Activated naive CD4-positive, alpha-beta T cell treated with anti-CD3 and anti-CD28 coated beads for 36 hours (primary cell): ENCODE measurements around the gene DOP1B. TPM values are rescaled to one million over a fixed set of nuclear protein-coding genes. Genes with fewer than 3 reads are reported as not detected.
A peak's percentile ranks its signal among the peaks of the same experiment; 100 is the strongest.

Experiments
- CTCF ChIA-PET: fragments of 350-600 bp; sonication (Branson Sonifier 250); formaldehyde crosslinking; loops from one replicate; lab custom pipeline; 2021; ENCODE audit warnings: antibody characterized with exemption; lab: Charles Lee
- DNase-seq: peaks from one replicate; pipeline ENCODE4 v3.0.0-alpha.2; 2020
- H3K27ac Mint-ChIP-seq: one replicate; pipeline ENCODE4 v1.8.0; 2021; ENCODE audit warnings: mild to moderate bottlenecking, mixed read lengths
- H3K27me3 Mint-ChIP-seq: one replicate; pipeline ENCODE4 v1.8.0; 2021; ENCODE audit warnings: low read depth, mixed read lengths
- H3K36me3 Mint-ChIP-seq: one replicate; pipeline ENCODE4 v1.8.0; 2021; ENCODE audit warnings: low read depth, mixed read lengths
- H3K4me1 Mint-ChIP-seq: one replicate; pipeline ENCODE4 v1.8.0; 2021; ENCODE audit warnings: low read depth, mixed read lengths
- H3K4me3 Mint-ChIP-seq: one replicate; pipeline ENCODE4 v1.8.0; 2021; ENCODE audit warnings: mild to moderate bottlenecking, moderate library complexity, mixed read lengths
- H3K9me3 Mint-ChIP-seq: one replicate; pipeline ENCODE4 v1.8.0; 2021; ENCODE audit warnings: mixed read lengths
- intact Hi-C: fragments of 100-400 bp; cut with micrococcal nuclease; formaldehyde crosslinking; loops from one replicate; pipeline ENCODE4 v1.15.1; 2023
- total RNA-seq, 2 experiments: library from RNA; stranded (reverse); gene quantifications; one replicate each; pipeline ENCODE4 v1.2.3, GENCODE V29; 2021

Gene DOP1B
- 10 to 100 TPM; 16.4 to 19.6 TPM for total RNA-seq

- peak; percentile 40 for DNase-seq
- intact Hi-C loops: loop anchor here (1.0 kb wide), 8 partner anchors 16 to 833 kb away; partner anchors contain the start of genes CBR3, CHAF1B, MORC3 and SETD4
- Mint-ChIP-seq H3K4me3 (peak within 1 kb of the TSS; percentile 80), H3K27me3 (no peaks in the 10 kb centered on the region), H3K27ac (no peak within 1 kb of the TSS), H3K9me3 (no peaks in the 10 kb centered on the region), H3K36me3 (peaks cover 3% of the 10 kb centered on the region), H3K4me1 (peaks cover 13% of the 10 kb centered on the region)
- CTCF ChIA-PET: no interaction called here
Observed at GRCh38 chr21:36156815-36157670, at the start of gene DOP1B. Gene DOP1B, plus strand, starts transcription at chr21:36156824. Its CDS starts 7,910 bp downstream, at chr21:36164734.

DNA sequence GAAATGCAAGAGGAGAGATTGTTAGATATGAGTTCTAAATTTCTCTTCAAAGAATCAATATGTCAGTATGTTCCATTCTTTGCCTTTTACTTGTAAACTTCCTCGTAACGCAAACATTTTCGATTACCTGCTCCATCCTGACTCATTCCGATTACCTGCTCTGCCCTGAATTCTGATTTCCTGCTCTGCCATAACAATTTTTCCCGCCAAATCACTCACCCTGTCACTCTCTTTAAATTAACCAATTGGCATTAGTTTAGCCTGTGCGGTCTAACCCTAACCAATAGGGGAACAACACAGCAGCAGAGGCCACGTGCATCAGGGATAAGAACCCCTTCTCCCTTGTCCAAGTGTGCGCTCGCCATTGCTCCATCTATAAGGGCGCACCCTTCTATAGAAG lies 46.8 kb upstream of the DOP1B start:
- peaks cover 10% of the 10 kb centered on the region for H3K27me3 Mint-ChIP-seq
- intact Hi-C loops: no loop called here
- CTCF ChIA-PET: interaction anchor here (0.6 kb wide), 1 partner anchor 1416 kb away, joined by 4 read pairs; no protein-coding TSS in a partner anchor

DNA sequence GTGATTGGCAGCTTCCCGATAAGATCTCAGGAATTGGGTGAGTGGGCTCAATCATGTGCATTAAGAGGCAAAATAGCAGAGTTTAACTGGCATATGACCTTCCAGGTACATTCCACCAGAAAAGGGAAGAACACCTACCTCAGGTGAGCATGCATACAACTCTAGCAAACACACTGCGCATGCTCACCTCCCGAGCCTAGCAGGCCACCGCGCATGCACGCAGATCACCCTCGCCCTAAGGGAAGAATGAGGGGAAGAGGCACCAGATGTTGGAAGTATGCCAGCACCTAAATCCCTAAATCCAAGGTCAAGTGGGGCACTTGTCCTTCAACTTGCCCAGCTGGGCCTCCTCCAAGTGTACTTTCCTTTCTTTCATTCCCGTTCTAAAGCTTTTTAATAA lies 45.4 kb upstream of the DOP1B start:
- Mint-ChIP-seq H3K9me3 (no peaks in the 10 kb centered on the region), H3K4me1 (peaks cover 21% of the 10 kb centered on the region), H3K27me3 (no peaks in the 10 kb centered on the region), H3K27ac (no peak overlapping the region), H3K36me3 (no peaks in the 10 kb centered on the region), H3K4me3 (no peak overlapping the region)
- intact Hi-C loops: no loop called here
- DNase-seq: no peak
- CTCF ChIA-PET: interaction anchor here (0.9 to 2.2 kb wide), 5 partner anchors 15 to 178 kb away, joined by 3 to 6 read pairs (median 4); no protein-coding TSS in a partner anchor

More for the DNA sequence above, 46.8 kb upstream of the DOP1B start:
- DNase-seq: no peak
- no peak overlapping the region for H3K27ac Mint-ChIP-seq
- H3K4me1 Mint-ChIP-seq: peaks cover 21% of the 10 kb centered on the region
- no peaks in the 10 kb centered on the region for H3K36me3 Mint-ChIP-seq
- H3K4me3 Mint-ChIP-seq: no peak overlapping the region
- no peaks in the 10 kb centered on the region for H3K9me3 Mint-ChIP-seq

DNA sequence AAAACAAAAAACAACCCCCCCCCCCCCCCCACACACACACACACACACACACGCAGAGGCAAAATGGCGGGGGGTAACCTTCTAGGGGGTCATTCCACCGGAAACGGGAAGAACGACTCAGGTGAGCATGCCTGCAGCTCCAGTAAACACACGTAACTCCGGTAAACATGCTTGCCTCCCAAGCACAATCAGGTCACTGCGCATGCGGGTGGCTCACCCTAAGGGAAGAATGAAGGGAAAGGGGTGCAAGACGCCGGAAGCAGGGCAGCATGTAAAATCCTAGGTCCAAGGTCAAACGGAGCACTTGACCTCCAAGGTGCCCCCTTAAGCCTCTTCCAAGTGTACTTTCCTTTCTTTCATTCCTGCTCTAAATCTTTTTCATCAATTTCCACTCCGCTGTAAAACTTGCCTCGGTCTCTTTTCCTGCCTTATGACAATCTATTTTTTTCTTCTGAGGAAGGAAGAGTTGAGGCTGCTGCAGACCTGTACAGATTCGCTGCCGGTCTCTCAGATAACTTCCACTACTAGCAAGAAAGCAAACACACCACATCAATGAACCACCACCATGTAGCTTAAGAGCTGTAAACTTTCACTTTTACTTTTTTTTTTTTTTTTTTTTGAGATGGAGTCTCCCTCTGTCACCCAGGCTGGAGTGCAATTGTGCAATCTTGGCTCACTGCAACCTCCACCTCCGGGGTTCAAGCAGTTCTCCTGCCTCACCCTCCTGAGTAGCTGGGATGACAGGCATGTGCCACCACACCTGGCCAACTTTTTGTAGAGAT lies 42.8 kb upstream of the DOP1B start:
- peak; percentile 33 for DNase-seq
- CTCF ChIA-PET: interaction anchor here (0.6 to 2.1 kb wide), 20 partner anchors 10 to 1558 kb away, joined by 3 to 14 read pairs (median 4); partner anchors contain the start of gene SETD4
- intact Hi-C loops: no loop called here
- peak overlapping the region; percentile 51 for H3K27ac Mint-ChIP-seq
- H3K9me3 Mint-ChIP-seq: no peaks in the 10 kb centered on the region
- H3K4me1 Mint-ChIP-seq: peaks cover 21% of the 10 kb centered on the region
- H3K27me3 Mint-ChIP-seq: no peaks in the 10 kb centered on the region
- peak overlapping the region; percentile 76 for H3K4me3 Mint-ChIP-seq
- no peaks in the 10 kb centered on the region for H3K36me3 Mint-ChIP-seq

DNA sequence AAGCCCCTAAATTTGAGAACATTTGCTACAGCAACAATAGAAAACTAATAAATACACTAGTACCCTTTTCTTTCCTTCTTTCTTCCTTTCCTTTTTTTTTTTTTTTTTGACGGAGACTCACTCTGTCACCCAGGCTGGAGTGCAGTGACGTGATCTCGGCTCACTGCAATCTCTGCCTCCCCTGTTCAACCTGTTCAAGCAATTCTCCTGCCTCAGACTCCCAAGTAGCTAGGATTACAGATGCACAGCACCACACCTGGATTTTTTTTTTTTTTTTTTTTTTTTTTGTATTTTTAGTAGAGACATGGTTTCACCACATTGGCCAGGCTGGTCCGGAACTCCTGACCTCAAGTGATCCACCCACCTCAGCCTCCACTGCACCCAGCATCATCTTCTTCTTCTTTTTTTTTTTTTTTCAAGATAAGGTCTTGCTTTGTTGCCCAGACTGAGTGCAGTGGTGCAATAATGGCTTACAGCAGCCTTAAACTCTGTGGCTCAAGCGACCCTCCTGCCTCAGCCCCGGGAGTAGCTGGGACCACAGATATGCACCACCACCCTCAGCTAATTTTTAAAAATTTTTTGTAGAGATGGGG lies 41.4 kb upstream of the DOP1B start:
- no peaks in the 10 kb centered on the region for H3K27me3 Mint-ChIP-seq

GRCh38 chr21:36117286-36117741 lies 39.3 kb upstream of the DOP1B start:
- Mint-ChIP-seq H3K36me3 (no peaks in the 10 kb centered on the region), H3K4me3 (no peak overlapping the region), H3K4me1 (peaks cover 21% of the 10 kb centered on the region), H3K27ac (no peak overlapping the region), H3K27me3 (no peaks in the 10 kb centered on the region), H3K9me3 (no peaks in the 10 kb centered on the region)
- CTCF ChIA-PET: interaction anchor here (0.7 to 1.6 kb wide), 3 partner anchors 8 to 238 kb away, joined by 3 to 4 read pairs (median 3); no protein-coding TSS in a partner anchor
- intact Hi-C loops: no loop called here
- no peak for DNase-seq

More for the DNA sequence above, 41.4 kb upstream of the DOP1B start:
- H3K36me3 Mint-ChIP-seq: no peaks in the 10 kb centered on the region
- peaks cover 21% of the 10 kb centered on the region for H3K4me1 Mint-ChIP-seq
- H3K4me3 Mint-ChIP-seq: no peak overlapping the region
- CTCF ChIA-PET: interaction anchor here (0.7 to 1.7 kb wide), 3 partner anchors 10 to 183 kb away, joined by 3 to 4 read pairs (median 3); no protein-coding TSS in a partner anchor
- intact Hi-C loops: no loop called here
- H3K9me3 Mint-ChIP-seq: no peaks in the 10 kb centered on the region
- DNase-seq: no peak
- H3K27ac Mint-ChIP-seq: peak overlapping the region; percentile 24

DNA sequence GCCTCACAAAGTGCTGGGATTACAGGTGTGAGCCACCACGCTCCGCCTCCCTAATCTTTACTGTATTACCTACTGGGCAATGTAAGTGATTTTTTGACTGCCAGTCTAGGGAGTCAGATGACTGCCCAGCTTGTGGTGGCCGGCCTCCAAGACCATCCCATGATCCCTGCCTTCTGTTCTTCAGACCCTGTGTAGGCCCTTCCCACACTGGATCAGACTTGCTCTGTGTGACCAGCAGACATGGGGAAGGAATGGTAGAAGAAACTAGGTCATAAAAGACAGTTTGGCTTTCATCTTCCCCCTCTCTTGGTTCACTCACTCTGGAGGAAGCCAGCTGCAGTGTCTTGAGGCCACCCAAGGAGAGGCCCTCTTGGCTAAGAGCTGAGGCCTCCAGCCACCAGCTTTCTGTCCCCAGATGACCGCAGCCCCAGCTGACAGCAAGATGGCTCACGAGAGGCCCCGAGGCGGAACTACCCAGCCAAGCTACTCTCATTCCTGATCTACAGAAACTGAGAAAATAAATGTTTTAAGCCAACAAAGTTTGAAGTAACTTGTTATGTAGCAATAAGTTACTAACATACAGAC lies 36.2 kb upstream of the DOP1B start:
- Mint-ChIP-seq H3K4me3 (no peak overlapping the region), H3K27ac (no peak overlapping the region), H3K27me3 (no peaks in the 10 kb centered on the region), H3K4me1 (peaks cover 2% of the 10 kb centered on the region), H3K36me3 (no peaks in the 10 kb centered on the region), H3K9me3 (no peaks in the 10 kb centered on the region)
- DNase-seq: no peak
- intact Hi-C loops: no loop called here
- CTCF ChIA-PET: no interaction called here

DNA sequence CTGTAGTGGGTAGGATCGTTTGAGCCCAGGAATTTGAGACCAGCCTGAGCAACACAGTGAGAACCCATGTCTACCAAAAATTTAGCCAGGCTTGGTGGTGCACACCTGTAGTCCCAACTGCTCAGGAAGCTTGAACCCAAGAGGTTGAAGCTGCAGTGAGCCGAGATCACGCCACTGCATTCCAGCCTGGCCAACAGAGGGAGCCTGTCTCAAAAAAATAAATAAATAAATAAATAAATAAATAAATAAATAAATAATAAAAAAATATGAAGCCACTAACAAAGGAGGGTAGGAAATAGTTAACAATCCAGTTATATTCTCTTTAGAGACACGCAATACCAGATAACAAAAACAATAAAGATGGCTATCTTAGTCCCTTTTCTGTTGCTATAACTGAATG lies 33.6 kb upstream of the DOP1B start:
- intact Hi-C loops: no loop called here
- Mint-ChIP-seq H3K4me3 (no peak overlapping the region), H3K27me3 (no peaks in the 10 kb centered on the region), H3K9me3 (no peaks in the 10 kb centered on the region), H3K4me1 (peaks cover 5% of the 10 kb centered on the region), H3K27ac (no peak overlapping the region), H3K36me3 (no peaks in the 10 kb centered on the region)
- CTCF ChIA-PET: interaction anchor here (0.7 to 1.5 kb wide), 4 partner anchors 10 to 32 kb away, joined by 4 to 6 read pairs (median 4); no protein-coding TSS in a partner anchor
- DNase-seq: no peak

GRCh38 chr21:36124395-36124794 lies 32.2 kb upstream of the DOP1B start:
- CTCF ChIA-PET: interaction anchor here (0.6 to 1.9 kb wide), 7 partner anchors 11 to 882 kb away, joined by 3 to 9 read pairs (median 4); no protein-coding TSS in a partner anchor
- no peak for DNase-seq
- Mint-ChIP-seq H3K27ac (no peak overlapping the region), H3K4me1 (peaks cover 5% of the 10 kb centered on the region), H3K27me3 (no peaks in the 10 kb centered on the region), H3K4me3 (no peak overlapping the region), H3K9me3 (no peaks in the 10 kb centered on the region), H3K36me3 (no peaks in the 10 kb centered on the region)
- intact Hi-C loops: no loop called here

GRCh38 chr21:36125512-36126207 lies 31.0 kb upstream of the DOP1B start:
- Mint-ChIP-seq H3K4me1 (peaks cover 8% of the 10 kb centered on the region), H3K4me3 (no peak overlapping the region), H3K36me3 (no peaks in the 10 kb centered on the region), H3K9me3 (no peaks in the 10 kb centered on the region), H3K27me3 (no peaks in the 10 kb centered on the region), H3K27ac (no peak overlapping the region)
- CTCF ChIA-PET: interaction anchor here (0.6 to 2.3 kb wide), 10 partner anchors 8 to 1661 kb away, joined by 3 to 9 read pairs (median 4); no protein-coding TSS in a partner anchor
- intact Hi-C loops: loop anchor here (1.0 kb wide), 1 partner anchor 13 kb away; no protein-coding TSS in a partner anchor
- peak; percentile 74 for DNase-seq

- H3K4me1 Mint-ChIP-seq: peaks cover 11% of the 10 kb centered on the region
- CTCF ChIA-PET: interaction anchor here (1.0 to 2.3 kb wide), 6 partner anchors 9 to 49 kb away, joined by 3 to 9 read pairs (median 4); no protein-coding TSS in a partner anchor
- H3K9me3 Mint-ChIP-seq: no peaks in the 10 kb centered on the region
- no peak overlapping the region for H3K27ac Mint-ChIP-seq
- no peaks in the 10 kb centered on the region for H3K36me3 Mint-ChIP-seq
- no peak for DNase-seq
- H3K4me3 Mint-ChIP-seq: no peak overlapping the region
- H3K27me3 Mint-ChIP-seq: no peaks in the 10 kb centered on the region
- intact Hi-C loops: no loop called here
Observed at GRCh38 chr21:36126208-36126565, 30.4 kb upstream of the DOP1B start.
